WTC11 (cell line): Measurements from ENCODE around the gene MAP4K4. TPM values are rescaled to one million over a fixed set of nuclear protein-coding genes. Genes with fewer than 3 reads are reported as not detected.

Experiments used
- ATAC-seq: fragments of 200-7000 bp; cut with Tn5 transposase; 2 replicates; pipeline ENCODE4 v1.10.0; 2021; ENCODE audit warnings: mild to moderate bottlenecking, moderate library complexity
- CTCF ChIA-PET: fragments of 300-600 bp; sonication (Branson Sonifier 250); formaldehyde crosslinking; loops from one replicate; lab custom pipeline; 2021; ENCODE audit warnings: antibody characterized with exemption; lab: Charles Lee
- POLR2A ChIA-PET: fragments of 350-600 bp; sonication (Branson Sonifier 250); formaldehyde crosslinking; loops from one replicate; lab custom pipeline; 2021; ENCODE audit warnings: antibody characterized with exemption; lab: Charles Lee
- DNase-seq: peaks from one replicate; pipeline ENCODE4 v3.0.0; 2021; ENCODE audit warnings: low spot score
- H3K27ac Mint-ChIP-seq: 2 replicates; pipeline ENCODE4 v1.8.0; 2021; ENCODE audit warnings: mixed read lengths
- H3K27me3 Mint-ChIP-seq: 2 replicates; pipeline ENCODE4 v1.8.0; 2021; ENCODE audit warnings: low read depth, mild to moderate bottlenecking, moderate library complexity, mixed read lengths
- H3K36me3 Mint-ChIP-seq: 2 replicates; pipeline ENCODE4 v1.8.0; 2021; ENCODE audit warnings: mixed read lengths
- H3K4me1 Mint-ChIP-seq: 2 replicates; pipeline ENCODE4 v1.8.0; 2022; ENCODE audit warnings: mixed read lengths
- H3K4me3 Mint-ChIP-seq: 2 replicates; pipeline ENCODE4 v1.8.0; 2021; ENCODE audit warnings: mild to moderate bottlenecking, moderate library complexity, mixed read lengths
- H3K9me3 Mint-ChIP-seq: 2 replicates; pipeline ENCODE4 v1.8.0; 2021; ENCODE audit warnings: mixed read lengths
- FOXK1 ChIP-seq: sonication (generic); formaldehyde crosslinking; IDR thresholded peaks from 2 replicates; pipeline ENCODE4 v1.8.0; 2022; ENCODE audit warnings: mild to moderate bottlenecking, moderate library complexity, missing genetic modification reagents
- GRHL2 ChIP-seq: fragments of 250-450 bp; sonication (Bioruptor Pico); IDR thresholded peaks from 2 replicates; pipeline ENCODE4 v1.8.0; 2022; ENCODE audit warnings: mild to moderate bottlenecking, moderate library complexity; ENCODE audit not compliant: insufficient replicate concordance, severe bottlenecking
- NFYB ChIP-seq: sonication (generic); formaldehyde crosslinking; conservative IDR thresholded peaks from 2 replicates; pipeline ENCODE4 v1.8.0; 2022; ENCODE audit warnings: low read depth, missing genetic modification reagents
- NR2C2 ChIP-seq: sonication (generic); formaldehyde crosslinking; IDR thresholded peaks from 2 replicates; pipeline ENCODE4 v1.8.0; 2022; ENCODE audit warnings: mild to moderate bottlenecking, missing genetic modification reagents
- ZNF138 ChIP-seq: sonication (generic); formaldehyde crosslinking; conservative IDR thresholded peaks from 2 replicates; pipeline ENCODE4 v1.8.1; 2022; ENCODE audit warnings: mild to moderate bottlenecking, moderate library complexity, missing genetic modification reagents
- ZNF416 ChIP-seq: fragments of 250-450 bp; sonication (Bioruptor Pico); IDR thresholded peaks from 2 replicates; pipeline ENCODE4 v1.9.0; 2021; ENCODE audit warnings: mild to moderate bottlenecking, inconsistent platforms
- ZNF423 ChIP-seq: fragments of 250-450 bp; sonication (Bioruptor Pico); IDR thresholded peaks from 2 replicates; pipeline ENCODE4 v2.1.2; 2022; ENCODE audit warnings: mild to moderate bottlenecking, moderate library complexity
- total RNA-seq: library from RNA; stranded (reverse); gene quantifications from 3 replicates; pipeline ENCODE4 v1.2.3, GENCODE V29; 2021
- TF ChIP-seq, protein P1 (sequence below): sonication (generic); formaldehyde crosslinking; IDR thresholded peaks from 2 replicates; pipeline ENCODE4 v1.8.0; 2022; ENCODE audit warnings: missing genetic modification reagents
- TF ChIP-seq, protein P2 (sequence below): sonication (generic); formaldehyde crosslinking; IDR thresholded peaks from 2 replicates; pipeline ENCODE4 v1.8.1; 2022; ENCODE audit warnings: low read depth, missing genetic modification reagents, borderline replicate concordance
- TF ChIP-seq, protein P3 (sequence below): sonication (generic); formaldehyde crosslinking; IDR thresholded peaks from 2 replicates; pipeline ENCODE4 v1.8.1; 2022; ENCODE audit warnings: missing genetic modification reagents, borderline replicate concordance
- TF ChIP-seq, protein P4 (sequence below): sonication (generic); formaldehyde crosslinking; IDR thresholded peaks from 2 replicates; pipeline ENCODE4 v1.8.1; 2023; ENCODE audit warnings: mild to moderate bottlenecking, missing genetic modification reagents
- TF ChIP-seq, protein P5 (sequence below): sonication (generic); formaldehyde crosslinking; IDR thresholded peaks from 2 replicates; pipeline ENCODE4 v1.8.0; 2023; ENCODE audit warnings: mild to moderate bottlenecking, missing genetic modification reagents
- TF ChIP-seq, protein P6 (sequence below): fragments of 250-450 bp; sonication (Bioruptor Pico); IDR thresholded peaks from 2 replicates; pipeline ENCODE4 v1.9.0; 2021; ENCODE audit warnings: moderate library complexity, mild to moderate bottlenecking, inconsistent platforms, borderline replicate concordance
- TF ChIP-seq, protein P7 (sequence below): fragments of 250-450 bp; sonication (Bioruptor Pico); IDR thresholded peaks from 2 replicates; pipeline ENCODE4 v1.9.0; 2021; ENCODE audit warnings: mild to moderate bottlenecking
- TF ChIP-seq, protein P8 (sequence below): sonication (generic); formaldehyde crosslinking; IDR thresholded peaks from 2 replicates; pipeline ENCODE4 v1.8.1; 2023; ENCODE audit warnings: mild to moderate bottlenecking, missing genetic modification reagents, moderate library complexity

MAP4K4 gene
- total RNA-seq, 1 experiment from 2014 or later: 112 TPM

DNA sequence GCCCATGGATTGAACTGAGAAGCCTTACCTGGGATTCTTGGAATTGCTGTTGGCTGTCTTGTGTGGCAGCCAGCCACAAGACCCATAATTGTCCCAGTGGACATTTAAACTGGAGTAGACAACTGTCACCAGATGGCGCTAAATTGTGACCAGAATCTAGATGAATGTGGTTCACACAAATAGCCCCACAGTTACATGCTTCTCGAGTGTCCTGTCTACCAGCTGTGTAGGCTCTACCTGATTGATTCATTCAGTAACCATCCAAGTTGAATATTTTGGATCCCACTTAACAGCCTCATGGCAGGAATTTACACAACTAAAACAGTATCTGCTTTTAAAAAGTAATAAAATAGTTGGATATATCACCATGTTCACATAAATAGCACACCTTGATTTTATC, 73.2 kb downstream of the MAP4K4 start (continued):
- TF ChIP-seq, protein P1, sequence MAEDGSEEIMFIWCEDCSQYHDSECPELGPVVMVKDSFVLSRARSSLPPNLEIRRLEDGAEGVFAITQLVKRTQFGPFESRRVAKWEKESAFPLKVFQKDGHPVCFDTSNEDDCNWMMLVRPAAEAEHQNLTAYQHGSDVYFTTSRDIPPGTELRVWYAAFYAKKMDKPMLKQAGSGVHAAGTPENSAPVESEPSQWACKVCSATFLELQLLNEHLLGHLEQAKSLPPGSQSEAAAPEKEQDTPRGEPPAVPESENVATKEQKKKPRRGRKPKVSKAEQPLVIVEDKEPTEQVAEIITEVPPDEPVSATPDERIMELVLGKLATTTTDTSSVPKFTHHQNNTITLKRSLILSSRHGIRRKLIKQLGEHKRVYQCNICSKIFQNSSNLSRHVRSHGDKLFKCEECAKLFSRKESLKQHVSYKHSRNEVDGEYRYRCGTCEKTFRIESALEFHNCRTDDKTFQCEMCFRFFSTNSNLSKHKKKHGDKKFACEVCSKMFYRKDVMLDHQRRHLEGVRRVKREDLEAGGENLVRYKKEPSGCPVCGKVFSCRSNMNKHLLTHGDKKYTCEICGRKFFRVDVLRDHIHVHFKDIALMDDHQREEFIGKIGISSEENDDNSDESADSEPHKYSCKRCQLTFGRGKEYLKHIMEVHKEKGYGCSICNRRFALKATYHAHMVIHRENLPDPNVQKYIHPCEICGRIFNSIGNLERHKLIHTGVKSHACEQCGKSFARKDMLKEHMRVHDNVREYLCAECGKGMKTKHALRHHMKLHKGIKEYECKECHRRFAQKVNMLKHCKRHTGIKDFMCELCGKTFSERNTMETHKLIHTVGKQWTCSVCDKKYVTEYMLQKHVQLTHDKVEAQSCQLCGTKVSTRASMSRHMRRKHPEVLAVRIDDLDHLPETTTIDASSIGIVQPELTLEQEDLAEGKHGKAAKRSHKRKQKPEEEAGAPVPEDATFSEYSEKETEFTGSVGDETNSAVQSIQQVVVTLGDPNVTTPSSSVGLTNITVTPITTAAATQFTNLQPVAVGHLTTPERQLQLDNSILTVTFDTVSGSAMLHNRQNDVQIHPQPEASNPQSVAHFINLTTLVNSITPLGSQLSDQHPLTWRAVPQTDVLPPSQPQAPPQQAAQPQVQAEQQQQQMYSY: no peak
- TF ChIP-seq NR2C2: no peak
- TF ChIP-seq, protein P2, sequence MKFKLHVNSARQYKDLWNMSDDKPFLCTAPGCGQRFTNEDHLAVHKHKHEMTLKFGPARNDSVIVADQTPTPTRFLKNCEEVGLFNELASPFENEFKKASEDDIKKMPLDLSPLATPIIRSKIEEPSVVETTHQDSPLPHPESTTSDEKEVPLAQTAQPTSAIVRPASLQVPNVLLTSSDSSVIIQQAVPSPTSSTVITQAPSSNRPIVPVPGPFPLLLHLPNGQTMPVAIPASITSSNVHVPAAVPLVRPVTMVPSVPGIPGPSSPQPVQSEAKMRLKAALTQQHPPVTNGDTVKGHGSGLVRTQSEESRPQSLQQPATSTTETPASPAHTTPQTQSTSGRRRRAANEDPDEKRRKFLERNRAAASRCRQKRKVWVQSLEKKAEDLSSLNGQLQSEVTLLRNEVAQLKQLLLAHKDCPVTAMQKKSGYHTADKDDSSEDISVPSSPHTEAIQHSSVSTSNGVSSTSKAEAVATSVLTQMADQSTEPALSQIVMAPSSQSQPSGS (CRISPR knock-in tag): no peak
- TF ChIP-seq ZNF138 (CRISPR knock-in tag): no peak
- TF ChIP-seq, protein P3, sequence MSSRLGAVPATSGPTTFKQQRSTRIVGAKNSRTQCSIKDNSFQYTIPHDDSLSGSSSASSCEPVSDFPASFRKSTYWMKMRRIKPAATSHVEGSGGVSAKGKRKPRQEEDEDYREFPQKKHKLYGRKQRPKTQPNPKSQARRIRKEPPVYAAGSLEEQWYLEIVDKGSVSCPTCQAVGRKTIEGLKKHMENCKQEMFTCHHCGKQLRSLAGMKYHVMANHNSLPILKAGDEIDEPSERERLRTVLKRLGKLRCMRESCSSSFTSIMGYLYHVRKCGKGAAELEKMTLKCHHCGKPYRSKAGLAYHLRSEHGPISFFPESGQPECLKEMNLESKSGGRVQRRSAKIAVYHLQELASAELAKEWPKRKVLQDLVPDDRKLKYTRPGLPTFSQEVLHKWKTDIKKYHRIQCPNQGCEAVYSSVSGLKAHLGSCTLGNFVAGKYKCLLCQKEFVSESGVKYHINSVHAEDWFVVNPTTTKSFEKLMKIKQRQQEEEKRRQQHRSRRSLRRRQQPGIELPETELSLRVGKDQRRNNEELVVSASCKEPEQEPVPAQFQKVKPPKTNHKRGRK (CRISPR knock-in tag): no peak
- TF ChIP-seq ZNF423 (CRISPR knock-in tag): no peak

DNA sequence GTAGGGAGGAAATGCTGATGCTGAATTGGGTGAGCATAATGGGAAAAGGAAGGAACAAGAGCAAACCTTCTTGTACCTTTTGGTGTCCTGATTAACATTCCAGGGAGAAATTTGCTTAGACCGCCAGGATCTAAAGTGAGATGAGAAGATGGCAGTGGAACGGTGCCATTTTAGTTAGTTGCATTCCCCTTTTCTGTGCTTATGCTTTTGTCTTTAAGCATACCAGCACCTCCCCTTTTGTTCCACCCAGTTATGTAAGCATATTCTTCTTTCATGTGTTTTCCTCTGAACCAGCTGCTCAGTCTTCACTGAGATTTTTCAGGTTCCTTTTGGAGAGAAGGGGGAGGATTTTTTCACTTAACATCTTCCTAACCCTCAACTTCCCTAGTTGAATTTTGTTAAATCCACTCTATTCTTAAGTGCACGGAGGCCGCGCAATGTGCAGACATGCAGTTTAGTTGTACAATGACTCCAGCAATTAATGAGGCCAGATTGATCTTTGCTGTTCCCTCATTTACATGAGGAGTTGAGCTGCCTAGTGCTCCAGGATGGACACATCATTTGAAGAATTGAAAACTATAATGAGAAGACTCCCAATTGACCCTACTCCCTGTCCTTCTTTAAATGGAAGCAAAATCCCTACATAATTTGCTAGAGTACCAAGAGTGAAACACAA, 73.9 kb downstream of the MAP4K4 start:
- ATAC-seq: no peak
- H3K27ac Mint-ChIP-seq: peak overlapping the region; percentile 40
- no peaks in the 10 kb centered on the region for H3K36me3 Mint-ChIP-seq
- H3K9me3 Mint-ChIP-seq: no peaks in the 10 kb centered on the region
- peaks cover 87% of the 10 kb centered on the region for H3K4me1 Mint-ChIP-seq
- H3K4me3 Mint-ChIP-seq: no peak overlapping the region
- no peak for DNase-seq
- ChIA-PET CTCF (interaction anchor here (0.9 to 1.9 kb wide), 5 partner anchors 9 to 60 kb away, joined by 3 to 10 read pairs (median 4); no protein-coding TSS in a partner anchor), POLR2A (no interaction called here)
- no peaks in the 10 kb centered on the region for H3K27me3 Mint-ChIP-seq
- TF ChIP-seq FOXK1 (no peak), GRHL2 (CRISPR knock-in tag) (no peak), NFYB (CRISPR knock-in tag) (no peak), ZNF416 (CRISPR knock-in tag) (no peak)
- TF ChIP-seq, protein P4, sequence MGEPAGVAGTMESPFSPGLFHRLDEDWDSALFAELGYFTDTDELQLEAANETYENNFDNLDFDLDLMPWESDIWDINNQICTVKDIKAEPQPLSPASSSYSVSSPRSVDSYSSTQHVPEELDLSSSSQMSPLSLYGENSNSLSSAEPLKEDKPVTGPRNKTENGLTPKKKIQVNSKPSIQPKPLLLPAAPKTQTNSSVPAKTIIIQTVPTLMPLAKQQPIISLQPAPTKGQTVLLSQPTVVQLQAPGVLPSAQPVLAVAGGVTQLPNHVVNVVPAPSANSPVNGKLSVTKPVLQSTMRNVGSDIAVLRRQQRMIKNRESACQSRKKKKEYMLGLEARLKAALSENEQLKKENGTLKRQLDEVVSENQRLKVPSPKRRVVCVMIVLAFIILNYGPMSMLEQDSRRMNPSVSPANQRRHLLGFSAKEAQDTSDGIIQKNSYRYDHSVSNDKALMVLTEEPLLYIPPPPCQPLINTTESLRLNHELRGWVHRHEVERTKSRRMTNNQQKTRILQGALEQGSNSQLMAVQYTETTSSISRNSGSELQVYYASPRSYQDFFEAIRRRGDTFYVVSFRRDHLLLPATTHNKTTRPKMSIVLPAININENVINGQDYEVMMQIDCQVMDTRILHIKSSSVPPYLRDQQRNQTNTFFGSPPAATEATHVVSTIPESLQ (CRISPR knock-in tag): no peak
- TF ChIP-seq, protein P5, sequence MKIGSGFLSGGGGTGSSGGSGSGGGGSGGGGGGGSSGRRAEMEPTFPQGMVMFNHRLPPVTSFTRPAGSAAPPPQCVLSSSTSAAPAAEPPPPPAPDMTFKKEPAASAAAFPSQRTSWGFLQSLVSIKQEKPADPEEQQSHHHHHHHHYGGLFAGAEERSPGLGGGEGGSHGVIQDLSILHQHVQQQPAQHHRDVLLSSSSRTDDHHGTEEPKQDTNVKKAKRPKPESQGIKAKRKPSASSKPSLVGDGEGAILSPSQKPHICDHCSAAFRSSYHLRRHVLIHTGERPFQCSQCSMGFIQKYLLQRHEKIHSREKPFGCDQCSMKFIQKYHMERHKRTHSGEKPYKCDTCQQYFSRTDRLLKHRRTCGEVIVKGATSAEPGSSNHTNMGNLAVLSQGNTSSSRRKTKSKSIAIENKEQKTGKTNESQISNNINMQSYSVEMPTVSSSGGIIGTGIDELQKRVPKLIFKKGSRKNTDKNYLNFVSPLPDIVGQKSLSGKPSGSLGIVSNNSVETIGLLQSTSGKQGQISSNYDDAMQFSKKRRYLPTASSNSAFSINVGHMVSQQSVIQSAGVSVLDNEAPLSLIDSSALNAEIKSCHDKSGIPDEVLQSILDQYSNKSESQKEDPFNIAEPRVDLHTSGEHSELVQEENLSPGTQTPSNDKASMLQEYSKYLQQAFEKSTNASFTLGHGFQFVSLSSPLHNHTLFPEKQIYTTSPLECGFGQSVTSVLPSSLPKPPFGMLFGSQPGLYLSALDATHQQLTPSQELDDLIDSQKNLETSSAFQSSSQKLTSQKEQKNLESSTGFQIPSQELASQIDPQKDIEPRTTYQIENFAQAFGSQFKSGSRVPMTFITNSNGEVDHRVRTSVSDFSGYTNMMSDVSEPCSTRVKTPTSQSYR: no peak
- TF ChIP-seq, protein P6, sequence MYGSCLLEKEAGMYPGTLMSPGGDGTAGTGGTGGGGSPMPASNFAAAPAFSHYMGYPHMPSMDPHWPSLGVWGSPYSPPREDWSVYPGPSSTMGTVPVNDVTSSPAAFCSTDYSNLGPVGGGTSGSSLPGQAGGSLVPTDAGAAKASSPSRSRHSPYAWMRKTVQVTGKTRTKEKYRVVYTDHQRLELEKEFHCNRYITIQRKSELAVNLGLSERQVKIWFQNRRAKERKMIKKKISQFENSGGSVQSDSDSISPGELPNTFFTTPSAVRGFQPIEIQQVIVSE (CRISPR knock-in tag): no peak
- TF ChIP-seq, protein P7, sequence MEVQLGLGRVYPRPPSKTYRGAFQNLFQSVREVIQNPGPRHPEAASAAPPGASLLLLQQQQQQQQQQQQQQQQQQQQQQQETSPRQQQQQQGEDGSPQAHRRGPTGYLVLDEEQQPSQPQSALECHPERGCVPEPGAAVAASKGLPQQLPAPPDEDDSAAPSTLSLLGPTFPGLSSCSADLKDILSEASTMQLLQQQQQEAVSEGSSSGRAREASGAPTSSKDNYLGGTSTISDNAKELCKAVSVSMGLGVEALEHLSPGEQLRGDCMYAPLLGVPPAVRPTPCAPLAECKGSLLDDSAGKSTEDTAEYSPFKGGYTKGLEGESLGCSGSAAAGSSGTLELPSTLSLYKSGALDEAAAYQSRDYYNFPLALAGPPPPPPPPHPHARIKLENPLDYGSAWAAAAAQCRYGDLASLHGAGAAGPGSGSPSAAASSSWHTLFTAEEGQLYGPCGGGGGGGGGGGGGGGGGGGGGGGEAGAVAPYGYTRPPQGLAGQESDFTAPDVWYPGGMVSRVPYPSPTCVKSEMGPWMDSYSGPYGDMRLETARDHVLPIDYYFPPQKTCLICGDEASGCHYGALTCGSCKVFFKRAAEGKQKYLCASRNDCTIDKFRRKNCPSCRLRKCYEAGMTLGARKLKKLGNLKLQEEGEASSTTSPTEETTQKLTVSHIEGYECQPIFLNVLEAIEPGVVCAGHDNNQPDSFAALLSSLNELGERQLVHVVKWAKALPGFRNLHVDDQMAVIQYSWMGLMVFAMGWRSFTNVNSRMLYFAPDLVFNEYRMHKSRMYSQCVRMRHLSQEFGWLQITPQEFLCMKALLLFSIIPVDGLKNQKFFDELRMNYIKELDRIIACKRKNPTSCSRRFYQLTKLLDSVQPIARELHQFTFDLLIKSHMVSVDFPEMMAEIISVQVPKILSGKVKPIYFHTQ (CRISPR knock-in tag): no peak
- TF ChIP-seq, protein P8, sequence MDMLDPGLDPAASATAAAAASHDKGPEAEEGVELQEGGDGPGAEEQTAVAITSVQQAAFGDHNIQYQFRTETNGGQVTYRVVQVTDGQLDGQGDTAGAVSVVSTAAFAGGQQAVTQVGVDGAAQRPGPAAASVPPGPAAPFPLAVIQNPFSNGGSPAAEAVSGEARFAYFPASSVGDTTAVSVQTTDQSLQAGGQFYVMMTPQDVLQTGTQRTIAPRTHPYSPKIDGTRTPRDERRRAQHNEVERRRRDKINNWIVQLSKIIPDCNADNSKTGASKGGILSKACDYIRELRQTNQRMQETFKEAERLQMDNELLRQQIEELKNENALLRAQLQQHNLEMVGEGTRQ (CRISPR knock-in tag): no peak
- TF ChIP-seq, protein P3 (CRISPR knock-in tag): no peak
